HG02678 (cell line): ENCODE measurements around the gene C20orf204.
A peak's percentile ranks its signal among the peaks of the same experiment; 100 is the strongest.

Source experiments
- ATAC-seq: cut with Tn5 transposase; IDR thresholded peaks from one replicate; pipeline ENCODE4 v1.9.1; 2021; ENCODE audit warnings: mild to moderate bottlenecking, moderate library complexity; ENCODE audit not compliant: unreplicated experiment

The C20orf204 gene

DNA sequence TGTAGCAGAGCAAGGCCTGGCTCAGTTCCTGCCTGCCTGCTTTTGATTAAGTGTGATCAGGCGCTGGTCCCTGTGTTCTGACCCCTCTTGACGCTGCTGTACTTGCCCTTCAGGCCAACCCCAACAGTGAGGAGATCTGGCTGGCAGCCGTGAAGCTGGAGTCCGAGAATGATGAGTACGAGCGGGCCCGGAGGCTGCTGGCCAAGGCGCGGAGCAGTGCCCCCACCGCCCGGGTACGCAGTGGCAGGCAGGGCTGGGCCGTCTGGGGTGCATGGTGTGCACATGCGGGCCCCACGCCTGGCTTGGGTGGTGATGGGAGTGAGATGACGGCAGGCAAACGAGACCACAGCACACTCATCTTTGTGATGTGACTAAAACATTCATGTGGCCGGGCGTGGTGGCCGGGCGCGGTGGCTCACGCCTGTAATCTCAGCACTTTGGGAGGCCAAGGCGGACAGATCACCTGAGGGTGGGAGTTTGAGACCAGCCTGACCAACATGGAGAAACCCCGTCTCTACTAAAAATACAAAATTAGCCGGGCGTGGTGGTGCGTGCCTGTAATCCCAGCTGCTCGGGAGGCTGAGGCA, 10.1 kb upstream of the C20orf204 start:
- no peak for ATAC-seq

DNA sequence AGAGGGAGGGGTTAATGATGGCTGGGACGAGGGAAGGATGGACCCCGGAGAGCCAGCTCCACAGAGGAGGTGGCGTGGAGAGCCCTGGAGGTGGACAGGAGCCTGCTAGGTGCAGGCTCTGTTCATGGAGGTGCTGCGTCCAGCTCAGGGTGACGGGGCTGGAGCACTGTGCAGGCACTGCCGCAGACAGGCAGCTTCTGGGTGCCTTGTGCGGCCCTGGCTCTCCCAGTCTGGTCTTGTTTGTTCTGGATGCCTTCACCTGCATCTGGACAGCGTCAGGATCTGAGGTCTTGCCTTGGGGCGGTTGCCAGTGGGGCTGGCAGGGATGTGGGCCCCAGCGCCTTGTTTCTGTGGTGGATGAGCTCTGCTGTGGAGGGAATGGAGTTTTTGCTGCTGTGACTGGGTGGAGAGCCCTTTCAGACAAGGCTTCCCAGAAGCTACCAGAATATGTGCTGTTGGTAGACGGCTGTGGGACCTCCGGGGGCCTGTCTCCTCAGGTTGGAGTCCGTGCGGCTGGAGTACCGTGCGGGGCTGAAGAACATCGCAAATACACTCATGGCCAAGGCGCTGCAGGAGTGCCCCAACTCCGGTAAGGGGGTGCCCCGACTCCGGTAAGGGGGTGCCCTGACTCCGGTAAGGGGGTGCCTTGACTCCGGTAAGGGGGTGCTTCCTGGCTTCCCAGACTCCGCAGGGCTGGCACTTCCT, 7.8 kb upstream of the C20orf204 start:
- no peak for ATAC-seq

DNA sequence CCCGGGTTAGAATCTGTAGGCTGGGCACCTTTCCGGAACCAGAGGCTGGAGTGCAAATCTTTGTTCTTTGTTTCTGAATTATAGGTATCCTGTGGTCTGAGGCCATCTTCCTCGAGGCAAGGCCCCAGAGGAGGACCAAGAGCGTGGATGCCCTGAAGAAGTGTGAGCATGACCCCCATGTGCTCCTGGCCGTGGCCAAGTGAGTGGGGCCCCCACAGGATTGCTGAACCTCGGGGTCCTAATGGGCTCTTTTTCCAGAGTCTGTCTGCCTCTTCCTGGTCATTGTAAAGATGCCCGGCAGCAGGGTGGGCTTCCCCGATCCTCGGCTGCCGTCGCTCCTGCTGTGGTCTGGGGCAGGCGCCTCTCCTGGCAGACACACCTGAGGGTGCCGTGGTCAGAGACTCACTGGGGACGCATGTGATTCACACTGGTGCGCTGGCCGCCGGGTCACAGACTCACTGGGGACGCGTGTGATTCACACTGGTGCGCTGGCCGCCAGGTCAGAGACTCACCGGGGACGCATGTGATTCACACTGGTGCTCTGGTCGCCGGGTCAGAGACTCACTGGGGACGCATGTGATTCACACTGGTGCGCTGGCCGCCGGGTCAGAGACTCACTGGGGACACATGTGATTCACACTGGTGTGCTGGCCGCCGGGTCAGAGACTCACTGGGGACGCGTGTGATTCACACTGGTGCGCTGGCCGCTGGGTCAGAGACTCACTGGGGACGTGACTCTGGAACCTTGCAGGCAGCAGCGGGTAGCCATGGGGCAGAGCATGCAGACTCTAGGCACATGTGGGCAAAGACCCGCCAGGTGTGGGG, 6.5 kb upstream of the C20orf204 start:
- ATAC-seq: no peak

DNA sequence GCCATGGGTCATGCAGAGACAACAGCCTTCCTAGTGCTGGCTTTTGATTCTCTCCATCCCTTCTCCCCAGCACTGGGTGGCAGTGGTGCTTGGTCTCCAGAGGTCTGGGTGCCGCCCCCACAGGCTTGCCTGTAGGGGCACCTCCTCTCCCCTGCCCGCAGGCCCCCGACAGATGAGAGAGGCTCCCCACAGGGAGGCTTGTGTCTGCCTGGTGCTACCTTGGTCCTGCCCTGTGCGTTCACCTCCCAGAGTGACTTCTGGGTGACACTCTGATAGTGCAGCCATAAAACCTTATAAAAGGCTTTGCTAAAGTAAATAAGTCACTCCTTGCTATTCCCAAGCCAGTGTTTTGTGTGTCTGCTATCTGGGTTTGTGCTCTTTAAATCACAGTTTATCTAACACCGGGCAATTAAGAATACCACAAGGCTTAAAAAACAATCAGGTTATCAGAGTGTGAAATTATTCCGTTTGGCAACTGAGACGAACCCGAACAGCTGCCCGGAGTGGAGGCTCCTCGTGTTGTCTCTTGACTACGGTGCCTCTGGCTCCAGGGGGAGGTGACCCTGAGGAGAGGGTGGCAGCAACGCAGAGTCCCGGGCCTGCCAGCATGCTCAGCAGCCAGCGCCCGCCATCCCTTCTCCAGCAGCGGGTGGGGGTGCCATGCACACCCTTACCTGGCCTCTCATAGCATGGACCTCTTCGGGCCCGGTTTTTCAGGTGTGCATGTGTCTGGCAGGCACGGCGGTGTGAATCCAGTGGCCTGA, 5.4 kb upstream of the C20orf204 start:
- ATAC-seq: no peak

DNA sequence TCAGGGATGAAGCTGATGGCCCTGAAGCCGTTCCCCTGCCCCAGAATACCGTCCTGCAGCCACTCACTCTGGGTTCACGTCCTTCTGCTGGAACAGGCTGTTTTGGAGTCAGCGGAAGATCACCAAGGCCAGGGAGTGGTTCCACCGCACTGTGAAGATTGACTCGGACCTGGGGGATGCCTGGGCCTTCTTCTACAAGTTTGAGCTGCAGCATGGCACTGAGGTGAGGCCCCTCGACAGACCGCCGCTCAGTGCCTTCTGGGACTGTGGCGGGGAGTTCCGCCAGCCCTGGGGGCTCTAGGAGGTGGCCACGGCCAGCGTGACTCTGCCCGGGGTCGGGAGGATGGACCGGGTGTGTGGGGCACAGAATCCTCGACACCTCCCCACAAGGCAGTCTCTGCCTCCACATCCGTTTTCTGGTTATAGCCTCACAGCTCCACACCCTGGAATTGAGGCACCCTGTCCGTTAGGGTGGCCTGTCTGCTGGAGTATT, 4.1 kb upstream of the C20orf204 start:
- ATAC-seq: no peak

DNA sequence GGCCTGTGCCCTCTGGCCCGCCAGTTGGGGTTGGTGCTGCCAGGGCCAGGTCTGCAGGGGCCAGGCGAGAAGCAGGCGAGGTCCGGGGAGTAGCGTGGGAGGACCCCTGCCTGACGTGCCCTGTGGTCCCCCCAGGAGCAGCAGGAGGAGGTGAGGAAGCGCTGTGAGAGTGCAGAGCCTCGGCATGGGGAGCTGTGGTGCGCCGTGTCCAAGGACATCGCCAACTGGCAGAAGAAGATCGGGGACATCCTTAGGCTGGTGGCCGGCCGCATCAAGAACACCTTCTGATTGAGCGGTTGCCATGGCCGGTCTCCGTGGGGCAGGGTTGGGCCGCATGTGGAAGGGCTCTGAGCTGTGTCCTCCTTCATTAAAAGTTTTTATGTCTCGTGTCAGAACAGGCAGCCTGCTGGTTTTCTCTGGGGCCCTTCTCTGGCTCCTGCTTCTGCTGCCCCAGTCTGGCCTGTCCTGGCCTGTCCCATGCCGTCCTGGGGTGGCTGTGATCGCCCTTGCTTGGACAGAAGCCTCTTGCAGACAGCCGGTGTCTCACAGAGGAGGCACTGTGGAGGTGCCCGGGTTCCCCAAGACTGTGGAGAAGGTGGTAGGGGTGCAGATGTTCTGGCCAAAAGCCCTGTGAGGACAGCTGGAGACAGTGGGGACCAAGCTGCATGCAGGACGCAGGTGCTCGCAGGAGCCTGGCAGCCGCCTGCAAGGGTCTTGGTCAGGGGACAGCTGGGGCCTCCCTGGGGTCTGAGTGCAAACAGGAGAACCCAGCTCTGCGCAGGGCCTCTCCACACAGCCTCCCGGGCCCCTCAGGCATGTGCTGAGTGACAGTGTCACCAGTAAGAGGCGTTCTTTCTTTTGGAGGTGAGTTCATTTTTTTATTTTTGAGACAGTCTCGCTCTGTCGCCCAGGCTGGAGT, 3.0 kb upstream of the C20orf204 start:
- ATAC-seq: no peak

DNA sequence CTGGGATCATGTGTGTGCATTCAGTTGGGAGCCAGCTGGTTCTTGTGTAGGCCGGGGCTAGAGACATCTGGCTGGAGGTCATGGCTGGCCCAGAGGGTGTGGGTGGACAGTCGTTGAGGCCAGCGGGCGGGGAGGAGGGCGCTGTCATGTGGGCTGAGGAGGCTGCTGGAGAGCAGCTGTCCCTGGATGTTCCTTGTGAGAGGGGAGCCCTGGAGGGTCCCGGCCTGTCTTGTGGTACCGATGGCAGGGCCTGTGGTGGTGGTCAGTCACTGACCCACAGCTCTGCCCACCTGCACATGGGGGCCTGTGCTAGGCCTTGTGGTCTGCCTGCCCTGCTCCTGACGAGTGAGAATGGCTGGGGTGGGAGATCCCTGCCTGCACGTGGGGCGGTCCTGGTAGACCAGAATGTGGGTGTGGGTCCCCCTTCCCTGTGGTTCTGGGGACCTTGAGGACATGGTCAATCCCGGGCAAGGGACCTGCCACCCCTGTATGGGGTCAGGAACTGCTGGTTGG, 1.9 kb upstream of the C20orf204 start:
- ATAC-seq: no peak

DNA sequence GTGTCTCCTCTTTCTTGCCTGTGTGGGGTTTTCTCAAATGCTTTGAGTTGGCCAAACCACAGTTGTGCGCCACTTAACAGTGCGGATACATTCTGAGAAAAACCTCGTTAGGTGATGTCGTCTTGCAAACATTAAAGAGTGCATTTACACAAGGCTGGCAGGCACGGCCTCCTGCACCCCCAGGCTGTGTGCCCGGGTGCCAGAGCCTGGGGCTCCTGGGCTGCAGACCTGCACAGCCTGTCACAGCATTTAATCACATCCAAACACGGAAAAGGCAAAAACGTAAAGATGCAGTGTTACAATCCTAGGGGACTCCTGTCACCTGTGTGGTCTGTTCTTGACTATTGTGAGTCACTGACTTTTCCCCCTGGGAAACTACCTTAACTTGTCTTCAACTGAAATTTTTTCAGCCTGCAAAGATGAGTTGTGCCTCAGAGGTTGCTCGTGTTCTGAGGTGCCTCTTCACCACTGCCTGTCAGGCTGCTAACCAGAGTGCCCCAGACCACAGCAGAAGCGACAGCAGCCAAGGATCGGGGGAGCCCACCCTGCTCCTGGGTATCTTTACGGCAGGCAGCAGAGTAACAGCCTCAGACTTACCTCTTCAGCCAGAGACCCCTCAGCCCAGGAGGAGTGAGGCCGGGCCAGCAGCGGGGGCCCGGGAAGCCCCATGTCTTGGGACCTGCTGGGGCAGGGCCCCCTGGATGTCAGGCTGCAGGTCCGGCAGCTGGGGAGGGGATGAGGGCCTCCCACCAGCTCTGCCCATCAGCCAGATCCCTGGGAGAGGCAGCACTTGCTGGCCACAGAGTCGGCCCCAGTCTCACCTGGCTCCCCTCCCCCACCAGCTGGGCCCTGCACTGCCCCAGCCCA, 683 bp upstream of the C20orf204 start:
- ATAC-seq: no peak

DNA sequence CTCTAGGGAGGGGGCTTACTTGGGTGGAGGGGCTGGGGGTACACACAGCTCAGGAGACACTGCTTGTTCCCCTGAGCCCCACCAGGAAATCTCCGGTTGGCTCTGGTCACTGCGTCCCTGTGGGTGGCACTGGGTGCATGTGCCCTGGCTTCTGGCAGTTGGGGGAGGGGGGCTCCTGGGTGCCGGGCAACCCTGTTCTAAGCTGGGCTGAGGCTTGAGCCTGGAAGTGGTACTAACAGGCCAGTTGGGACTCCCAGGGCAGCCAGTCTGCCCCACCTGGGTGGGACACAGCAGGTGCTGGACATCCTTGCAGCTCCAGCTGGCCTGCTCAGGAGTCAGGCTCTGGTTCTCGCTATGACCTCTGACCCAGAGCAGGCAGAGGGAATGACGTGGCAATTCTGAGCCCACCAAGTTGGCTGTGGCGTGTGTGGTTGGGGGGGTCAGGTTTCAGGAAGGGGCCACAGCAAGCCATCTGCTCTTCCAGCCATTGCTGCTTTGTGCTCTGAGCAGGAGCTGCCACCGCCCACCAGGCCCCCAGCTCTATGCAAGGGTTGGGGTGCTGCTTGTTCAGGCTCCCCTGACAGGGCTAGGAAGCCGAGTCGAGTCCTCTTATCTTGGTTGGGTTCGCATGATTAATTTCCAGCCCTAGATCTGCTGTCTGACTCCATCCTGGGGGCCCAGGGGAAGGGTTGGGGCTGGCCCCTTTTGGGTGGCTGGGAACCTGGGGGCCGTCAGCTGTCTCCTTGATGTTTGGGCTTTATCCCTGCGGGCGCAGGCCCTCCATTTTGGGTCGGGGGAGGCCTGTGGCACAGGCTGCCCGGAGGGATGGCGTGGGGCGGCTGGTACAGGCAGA, 590 bp downstream of the C20orf204 start:
- no peak for ATAC-seq

DNA sequence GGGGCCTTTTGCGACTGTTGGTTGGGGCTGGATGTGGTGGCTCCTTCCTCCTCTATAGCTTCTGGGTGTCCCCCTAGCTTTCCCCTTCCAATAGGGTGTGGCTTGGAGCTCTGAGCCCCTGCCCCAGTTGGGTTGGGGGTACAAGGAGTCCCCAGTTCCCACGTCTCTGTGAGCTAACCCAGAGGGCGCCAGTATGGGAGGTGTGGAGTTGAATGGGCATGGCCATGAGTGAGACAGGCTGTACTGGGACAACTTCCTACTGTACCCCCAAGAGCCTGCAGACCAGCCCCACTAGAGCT, 1.2 kb downstream of the C20orf204 start:
- ATAC-seq: no peak

DNA sequence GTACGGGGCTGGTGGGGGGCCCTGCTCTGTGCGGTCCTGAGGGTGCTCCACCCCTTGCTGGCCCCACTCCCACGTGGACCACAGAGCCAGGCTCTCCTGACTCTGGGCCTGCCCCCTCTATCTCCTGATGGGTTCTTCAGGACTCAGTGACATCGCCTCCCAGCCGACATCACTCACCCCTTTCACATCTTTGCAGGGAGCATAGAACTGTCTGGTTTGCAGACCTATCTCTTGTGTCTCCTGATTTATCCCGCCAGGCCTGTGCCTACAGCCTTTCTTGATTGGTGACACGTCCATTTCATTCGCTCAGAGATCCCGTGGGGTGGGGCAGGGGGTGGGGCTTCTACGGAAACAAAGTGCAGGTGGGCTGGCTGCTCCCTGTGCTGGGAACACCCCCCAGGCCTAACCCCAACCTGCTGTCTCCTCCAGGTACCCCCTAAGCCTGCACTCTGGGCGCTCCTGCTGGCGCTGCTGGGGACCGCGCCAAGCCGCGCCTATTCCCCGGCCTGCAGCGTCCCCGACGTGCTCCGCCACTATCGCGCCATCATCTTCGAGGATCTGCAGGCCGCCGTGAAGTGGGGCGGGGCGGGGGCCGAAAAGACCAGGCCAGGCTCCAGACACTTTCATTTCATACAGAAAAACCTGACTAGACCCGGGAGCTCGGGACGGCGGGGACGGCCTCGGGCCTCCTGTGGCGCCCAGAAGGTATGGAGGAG, 1.7 kb downstream of the C20orf204 start:
- no peak for ATAC-seq

DNA sequence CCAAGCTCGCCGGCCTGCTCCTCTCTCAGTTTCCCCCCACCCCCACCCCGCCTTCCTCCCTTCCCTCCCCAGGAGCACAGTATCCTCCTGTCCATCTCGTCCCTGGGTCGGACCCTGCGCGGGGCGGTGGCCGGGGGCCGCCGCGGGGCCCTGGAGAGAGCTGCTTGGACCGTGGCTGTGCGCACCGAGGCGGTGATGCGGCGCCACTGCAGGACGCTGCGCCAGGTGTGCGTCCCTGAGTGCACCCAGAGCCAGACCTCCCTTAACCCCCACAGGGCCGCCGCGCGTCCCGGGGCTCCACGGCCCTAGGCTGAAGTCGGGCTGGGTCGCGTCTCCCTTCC, 2.2 kb downstream of the C20orf204 start:
- peak; percentile 14 for ATAC-seq

DNA sequence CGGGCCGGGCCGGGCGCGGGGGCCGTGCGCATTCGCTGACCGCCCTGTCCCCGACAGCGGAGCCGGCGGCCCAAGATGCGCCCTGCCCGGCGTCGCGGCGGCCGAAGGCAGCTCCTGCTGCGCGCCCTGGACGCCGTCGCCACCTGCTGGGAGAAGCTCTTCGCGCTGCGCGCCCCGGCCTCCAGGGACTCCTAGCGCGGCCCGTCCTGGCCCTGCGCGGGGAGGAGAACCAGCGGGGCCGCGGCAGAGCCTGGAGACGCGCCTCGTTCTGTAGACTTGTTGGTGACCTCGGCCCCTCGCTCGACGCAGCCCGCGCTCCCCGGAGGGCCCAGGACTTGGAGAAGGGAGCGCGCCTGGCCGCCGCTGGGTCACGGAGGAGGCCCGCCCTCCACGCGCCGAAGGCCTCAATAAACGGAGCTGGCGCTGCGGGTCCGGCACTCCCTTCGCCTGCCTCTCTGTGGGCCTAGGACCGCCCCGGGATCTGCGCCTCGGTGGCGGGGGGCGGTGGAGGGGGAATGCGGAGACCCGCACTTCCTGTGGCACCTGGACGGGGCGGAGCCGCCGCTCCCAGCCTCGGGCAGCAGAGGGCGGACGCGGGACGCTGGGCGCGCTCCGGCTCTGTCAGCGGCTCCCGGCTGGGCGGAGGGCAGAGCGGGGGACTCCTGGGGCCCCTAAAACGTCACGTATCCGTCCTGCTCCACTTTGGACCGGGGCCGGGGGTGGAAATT, 2.7 kb downstream of the C20orf204 start:
- peak; percentile 54 for ATAC-seq

DNA sequence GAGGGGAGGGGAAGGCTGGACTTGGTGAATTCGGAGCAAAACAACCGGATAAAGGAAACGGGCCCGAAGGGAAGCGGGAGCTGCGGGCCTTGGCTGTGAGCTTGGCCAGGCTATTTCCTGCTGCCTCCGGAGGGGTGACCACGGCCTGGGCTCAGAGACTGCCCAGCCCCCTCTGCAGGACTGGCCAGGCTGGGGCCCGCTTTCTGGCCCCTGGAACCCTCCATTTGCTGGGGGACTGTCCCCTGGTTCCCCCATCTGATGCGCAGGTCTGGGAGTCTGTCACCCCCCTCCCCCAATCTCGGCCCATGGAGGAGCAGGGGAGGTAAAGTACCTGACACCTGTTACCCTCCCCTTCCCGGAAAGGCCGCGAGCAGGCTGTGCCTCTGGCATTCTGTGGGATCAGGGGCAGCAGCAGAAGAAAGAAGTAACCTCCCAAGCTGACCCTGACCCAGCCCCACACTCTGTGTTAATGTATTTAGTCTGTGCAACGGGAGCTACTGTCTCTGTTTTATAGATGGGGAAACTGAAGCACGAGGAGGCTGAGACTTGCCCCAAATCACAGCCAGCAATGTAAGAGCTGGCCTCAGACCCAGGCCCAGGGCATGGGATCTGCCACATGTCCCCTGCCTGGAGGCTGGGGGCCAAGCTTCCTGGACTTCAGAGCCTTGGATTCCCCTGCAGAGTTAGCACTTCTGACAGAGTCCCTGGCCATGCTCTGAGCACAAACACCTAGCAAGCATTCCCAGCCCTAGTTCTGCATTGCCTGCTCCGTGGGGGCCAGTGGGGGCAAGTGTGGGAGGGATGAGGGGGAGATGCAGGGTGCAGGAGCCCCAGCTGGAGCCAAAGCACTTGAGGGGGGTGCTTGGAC, 3.5 kb downstream of the C20orf204 start:
- no peak for ATAC-seq

DNA sequence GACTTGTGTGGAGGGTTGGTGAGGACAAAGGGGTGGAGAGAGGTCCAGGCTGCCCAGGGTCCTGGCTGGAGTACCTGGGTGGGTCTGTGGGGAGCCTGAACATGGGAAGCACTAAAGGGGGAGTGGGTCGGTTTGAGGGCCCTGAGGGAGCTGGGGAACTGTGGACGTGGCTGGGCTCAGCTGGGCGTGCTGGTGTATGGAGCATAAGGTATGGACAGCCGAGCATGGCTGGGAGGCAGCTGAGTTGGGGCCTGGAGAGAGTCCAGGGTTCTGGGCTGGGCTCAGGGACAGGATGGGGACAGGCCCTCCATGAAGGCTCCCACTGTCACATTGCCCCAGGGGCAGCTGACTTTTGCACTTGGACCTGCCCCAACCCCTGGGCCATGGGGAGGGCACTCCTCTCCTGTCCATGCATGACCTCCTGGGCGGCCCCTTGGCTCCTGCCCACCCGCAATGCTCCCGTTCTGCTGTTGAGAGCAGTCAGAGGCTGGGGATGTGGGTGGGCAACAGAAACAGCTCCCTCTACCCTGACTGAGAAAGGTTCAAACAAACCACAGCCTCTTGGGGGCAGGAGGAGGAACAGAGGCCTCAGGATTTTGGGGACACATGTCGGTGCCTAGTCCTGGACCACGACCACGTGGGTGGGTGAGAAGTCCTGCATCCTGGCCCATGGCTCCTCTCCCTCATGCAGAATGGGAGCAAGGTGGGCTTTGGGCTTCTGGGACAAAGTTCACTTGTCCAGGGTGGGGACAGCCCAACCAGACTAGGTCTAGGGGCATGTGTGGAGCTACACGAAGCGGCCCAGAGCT, 4.5 kb downstream of the C20orf204 start:
- ATAC-seq: no peak
